ENCODE data around the gene PUSL1.

Gene PUSL1

DNA sequence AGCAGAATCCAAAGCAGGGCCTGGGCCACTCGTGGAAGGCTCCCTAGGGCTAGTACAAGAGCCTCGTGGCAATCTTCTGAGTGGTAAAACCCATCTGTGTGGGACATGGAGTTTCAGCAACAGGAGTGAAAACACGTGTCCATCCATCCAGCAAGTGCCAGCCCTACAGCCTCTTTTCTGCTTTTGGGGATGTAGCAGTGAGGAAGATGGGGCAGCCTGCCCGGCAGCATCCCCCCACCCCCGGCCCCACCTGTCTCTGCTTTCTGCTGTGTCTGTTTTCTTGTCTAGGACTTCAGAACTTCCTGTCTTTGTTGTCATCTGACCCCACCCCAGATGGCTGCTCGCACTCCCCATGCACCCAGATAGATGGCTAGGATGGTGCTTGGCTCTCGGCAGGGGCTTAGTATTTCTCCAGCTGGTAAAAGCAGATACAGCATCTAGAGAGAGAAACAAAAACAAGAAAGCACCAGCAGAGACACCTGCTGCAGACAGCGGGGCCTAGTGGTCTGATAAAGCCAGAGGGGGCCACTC lies 17.7 kb downstream of the PUSL1 start:
- no peak for DNase-seq

DNA sequence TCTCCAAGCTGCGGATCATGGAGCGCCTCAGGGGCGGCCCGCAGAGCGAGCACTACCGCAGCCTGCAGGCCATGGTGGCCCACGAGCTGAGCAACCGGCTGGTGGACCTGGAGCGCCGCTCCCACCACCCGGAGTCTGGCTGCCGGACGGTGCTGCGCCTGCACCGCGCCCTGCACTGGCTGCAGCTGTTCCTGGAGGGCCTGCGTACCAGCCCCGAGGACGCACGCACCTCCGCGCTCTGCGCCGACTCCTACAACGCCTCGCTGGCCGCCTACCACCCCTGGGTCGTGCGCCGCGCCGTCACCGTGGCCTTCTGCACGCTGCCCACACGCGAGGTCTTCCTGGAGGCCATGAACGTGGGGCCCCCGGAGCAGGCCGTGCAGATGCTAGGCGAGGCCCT lies 18.9 kb downstream of the PUSL1 start:
- DNase-seq, result no peak

DNA sequence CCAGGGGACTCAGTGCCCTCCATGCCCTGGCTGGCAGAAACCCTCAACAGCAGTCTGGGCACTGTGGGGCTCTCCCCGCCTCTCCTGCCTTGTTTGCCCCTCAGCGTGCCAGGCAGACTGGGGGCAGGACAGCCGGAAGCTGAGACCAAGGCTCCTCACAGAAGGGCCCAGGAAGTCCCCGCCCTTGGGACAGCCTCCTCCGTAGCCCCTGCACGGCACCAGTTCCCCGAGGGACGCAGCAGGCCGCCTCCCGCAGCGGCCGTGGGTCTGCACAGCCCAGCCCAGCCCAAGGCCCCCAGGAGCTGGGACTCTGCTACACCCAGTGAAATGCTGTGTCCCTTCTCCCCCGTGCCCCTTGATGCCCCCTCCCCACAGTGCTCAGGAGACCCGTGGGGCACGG lies 19.9 kb downstream of the PUSL1 start:
- no peak for DNase-seq

GRCh38 chr1:1329304-1330210 lies 21.2 kb downstream of the PUSL1 start:
- no peak for DNase-seq

DNA sequence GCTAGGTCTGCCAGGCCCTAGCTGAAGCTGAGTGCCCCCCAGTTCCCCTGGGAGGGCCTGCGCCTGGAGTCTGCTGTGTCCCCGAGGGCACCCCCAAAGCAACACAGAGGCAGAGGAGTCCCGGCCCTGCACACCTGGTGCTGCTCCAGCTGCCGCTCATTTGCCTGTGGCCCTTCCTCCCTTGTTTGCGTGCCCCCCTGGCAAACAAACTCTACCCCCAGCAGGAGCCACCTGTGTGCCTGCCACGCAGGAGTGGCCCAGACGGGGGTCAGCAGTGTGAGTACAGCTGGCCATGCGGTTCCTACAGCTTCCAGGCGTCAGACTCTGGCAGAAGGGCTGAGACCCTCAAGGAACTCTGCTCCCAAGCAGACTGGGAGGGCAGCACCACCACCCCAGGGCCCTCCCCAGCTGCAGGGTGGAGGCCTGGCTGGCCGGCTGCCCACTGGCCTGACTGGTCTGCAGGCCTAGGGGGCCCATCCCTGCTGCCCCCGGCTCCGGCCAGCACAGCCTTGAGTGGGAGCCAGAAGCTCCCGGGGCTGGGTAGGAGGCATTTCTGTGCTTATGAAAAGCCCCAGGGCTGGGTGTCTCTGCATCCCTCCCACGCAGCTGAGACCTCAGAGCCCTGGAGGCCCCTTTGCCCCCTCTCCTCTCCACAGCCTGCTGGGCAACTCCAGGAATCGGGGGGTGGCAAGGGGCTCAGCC lies 22.1 kb downstream of the PUSL1 start:
- no peak for DNase-seq

DNA sequence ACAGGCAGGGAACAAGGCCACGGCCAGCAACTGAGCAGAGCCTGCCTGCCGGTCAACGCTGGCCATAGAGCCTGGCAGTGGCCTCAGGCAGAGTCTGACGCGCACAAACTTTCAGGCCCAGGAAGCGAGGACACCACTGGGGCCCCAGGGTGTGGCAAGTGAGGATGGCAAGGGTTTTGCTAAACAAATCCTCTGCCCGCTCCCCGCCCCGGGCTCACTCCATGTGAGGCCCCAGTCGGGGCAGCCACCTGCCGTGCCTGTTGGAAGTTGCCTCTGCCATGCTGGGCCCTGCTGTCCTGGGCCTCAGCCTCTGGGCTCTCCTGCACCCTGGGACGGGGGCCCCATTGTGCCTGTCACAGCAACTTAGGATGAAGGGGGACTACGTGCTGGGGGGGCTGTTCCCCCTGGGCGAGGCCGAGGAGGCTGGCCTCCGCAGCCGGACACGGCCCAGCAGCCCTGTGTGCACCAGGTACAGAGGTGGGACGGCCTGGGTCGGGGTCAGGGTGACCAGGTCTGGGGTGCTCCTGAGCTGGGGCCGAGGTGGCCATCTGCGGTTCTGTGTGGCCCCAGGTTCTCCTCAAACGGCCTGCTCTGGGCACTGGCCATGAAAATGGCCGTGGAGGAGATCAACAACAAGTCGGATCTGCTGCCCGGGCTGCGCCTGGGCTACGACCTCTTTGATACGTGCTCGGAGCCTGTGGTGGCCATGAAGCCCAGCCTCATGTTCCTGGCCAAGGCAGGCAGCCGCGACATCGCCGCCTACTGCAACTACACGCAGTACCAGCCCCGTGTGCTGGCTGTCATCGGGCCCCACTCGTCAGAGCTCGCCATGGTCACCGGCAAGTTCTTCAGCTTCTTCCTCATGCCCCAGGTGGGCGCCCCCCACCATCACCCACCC lies 22.9 kb downstream of the PUSL1 start, which contains the start of gene TAS1R3:
Gene TAS1R3, plus strand, starts transcription at position 213 of the 898 bp plus-strand sequence. Its CDS starts 66 bp downstream, at position 279.
- no peak for DNase-seq

DNA sequence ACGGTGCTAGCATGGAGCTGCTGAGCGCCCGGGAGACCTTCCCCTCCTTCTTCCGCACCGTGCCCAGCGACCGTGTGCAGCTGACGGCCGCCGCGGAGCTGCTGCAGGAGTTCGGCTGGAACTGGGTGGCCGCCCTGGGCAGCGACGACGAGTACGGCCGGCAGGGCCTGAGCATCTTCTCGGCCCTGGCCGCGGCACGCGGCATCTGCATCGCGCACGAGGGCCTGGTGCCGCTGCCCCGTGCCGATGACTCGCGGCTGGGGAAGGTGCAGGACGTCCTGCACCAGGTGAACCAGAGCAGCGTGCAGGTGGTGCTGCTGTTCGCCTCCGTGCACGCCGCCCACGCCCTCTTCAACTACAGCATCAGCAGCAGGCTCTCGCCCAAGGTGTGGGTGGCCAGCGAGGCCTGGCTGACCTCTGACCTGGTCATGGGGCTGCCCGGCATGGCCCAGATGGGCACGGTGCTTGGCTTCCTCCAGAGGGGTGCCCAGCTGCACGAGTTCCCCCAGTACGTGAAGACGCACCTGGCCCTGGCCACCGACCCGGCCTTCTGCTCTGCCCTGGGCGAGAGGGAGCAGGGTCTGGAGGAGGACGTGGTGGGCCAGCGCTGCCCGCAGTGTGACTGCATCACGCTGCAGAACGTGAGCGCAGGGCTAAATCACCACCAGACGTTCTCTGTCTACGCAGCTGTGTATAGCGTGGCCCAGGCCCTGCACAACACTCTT lies 23.8 kb downstream of the PUSL1 start:
- DNase-seq, result no peak

DNA sequence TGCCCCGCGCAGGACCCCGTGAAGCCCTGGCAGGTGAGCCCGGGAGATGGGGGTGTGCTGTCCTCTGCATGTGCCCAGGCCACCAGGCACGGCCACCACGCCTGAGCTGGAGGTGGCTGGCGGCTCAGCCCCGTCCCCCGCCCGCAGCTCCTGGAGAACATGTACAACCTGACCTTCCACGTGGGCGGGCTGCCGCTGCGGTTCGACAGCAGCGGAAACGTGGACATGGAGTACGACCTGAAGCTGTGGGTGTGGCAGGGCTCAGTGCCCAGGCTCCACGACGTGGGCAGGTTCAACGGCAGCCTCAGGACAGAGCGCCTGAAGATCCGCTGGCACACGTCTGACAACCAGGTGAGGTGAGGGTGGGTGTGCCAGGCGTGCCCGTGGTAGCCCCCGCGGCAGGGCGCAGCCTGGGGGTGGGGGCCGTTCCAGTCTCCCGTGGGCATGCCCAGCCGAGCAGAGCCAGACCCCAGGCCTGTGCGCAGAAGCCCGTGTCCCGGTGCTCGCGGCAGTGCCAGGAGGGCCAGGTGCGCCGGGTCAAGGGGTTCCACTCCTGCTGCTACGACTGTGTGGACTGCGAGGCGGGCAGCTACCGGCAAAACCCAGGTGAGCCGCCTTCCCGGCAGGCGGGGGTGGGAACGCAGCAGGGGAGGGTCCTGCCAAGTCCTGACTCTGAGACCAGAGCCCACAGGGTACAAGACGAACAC lies 24.5 kb downstream of the PUSL1 start:
- no peak for DNase-seq

GRCh38 chr1:1333551-1334241 lies 25.3 kb downstream of the PUSL1 start:
- DNase-seq, result no peak

DNA sequence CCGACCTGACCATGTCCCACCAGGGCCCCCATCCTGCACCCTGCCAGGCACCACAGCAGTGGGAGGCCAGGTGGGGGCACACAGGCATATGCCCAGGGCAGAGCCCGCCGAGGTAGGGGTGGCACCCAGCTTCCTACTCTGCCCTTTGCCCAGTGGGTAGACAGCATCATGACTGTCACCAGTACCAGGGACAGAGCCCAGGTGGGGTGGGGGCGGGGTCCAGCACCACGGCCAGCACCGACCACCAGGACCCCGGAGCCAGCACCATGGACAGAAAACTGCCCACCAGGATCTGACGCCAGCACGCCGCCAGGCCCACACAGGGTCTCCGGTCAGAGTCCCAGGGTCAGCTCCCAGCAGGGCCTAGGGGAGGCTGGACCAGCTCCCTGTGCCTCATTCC lies 26.4 kb downstream of the PUSL1 start:
- no peak for DNase-seq

DNA sequence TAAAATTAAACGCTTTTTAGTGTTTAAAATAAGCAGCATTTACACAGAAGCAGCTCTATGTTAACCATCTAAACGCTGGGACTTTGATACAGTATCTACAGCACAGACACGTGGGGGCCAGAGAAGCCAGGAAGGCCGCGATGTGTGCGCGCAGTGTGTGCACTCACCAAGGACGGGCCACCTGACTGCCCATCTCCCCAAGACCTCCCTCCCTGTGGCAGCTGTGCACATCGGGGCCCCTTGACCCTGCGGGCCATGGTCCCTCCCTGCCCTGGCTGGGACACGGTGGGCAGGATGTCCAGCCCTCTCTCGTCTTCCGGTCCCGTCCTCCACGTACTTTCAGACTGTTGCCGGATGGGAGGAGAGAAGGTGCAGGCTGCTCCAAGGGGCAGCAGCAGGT lies 26.9 kb downstream of the PUSL1 start:
- DNase-seq, result no peak

GRCh38 chr1:1335792-1336248 lies 27.4 kb downstream of the PUSL1 start:
- no peak for DNase-seq

- no peak for DNase-seq
Measured at GRCh38 chr1:1336446-1336845, 28.0 kb downstream of the PUSL1 start.

DNA sequence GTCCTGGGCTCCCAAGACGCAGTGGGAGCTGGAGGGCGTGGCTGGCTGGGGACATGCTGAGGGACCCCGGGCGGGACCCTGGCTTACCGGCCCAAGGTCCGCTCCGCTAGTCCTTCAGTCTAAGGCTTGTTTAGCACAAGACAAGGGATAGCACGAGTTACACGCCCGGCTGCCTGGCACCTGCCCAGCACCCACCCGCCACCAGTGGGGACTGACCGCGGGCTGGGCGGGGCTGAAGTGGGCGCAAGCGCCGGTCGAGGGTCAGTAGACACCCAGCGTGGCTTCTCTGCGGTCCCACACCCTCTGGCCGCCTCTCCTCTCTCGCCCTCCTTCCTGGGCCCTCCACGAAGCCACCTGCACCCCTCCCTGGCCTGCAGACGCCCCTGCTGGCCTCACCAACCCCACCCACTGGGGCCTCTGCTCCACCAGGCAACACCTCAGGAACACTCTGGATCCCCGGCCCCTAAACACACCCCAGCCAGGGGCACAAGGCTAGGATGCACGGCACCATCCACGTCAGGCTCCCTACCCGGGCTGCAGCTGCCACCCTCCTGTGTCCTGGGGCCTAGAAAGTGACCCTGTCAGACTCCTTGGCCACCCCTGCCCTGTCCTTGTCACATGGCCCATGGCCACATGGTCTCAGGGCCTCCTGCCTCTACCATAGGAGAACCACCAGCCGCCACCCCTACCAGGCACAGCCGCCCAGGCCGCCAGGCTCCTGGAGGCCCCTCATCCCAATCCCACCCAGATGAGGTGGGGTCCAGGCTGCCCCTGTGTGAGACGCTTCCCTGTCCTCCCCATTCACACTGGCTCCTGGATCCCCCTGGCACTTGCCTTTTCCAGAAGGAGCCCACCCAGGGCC lies 28.8 kb downstream of the PUSL1 start:
- DNase-seq, result no peak

DNA sequence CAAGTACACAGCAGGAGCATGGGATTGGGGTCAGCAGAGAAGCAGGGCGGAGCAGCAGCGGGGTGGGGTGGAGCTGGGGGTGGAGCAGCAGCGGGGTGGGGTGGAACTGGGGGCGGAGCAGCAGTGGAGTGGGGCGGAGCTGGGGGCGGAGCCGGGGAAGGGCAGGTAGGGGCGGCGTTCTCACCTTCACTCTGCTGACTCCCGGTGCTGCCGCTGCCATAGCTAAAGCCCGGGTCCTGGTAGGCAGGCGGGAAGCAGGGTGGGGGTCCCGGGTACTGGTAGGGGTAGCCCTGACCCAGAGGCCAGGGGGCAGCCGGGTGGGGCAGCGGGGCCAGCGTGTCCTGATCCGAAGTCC lies 29.4 kb downstream of the PUSL1 start:
- peak; percentile 36 for DNase-seq

GRCh38 chr1:1338278-1338677 lies 29.9 kb downstream of the PUSL1 start:
- no peak for DNase-seq

DNA sequence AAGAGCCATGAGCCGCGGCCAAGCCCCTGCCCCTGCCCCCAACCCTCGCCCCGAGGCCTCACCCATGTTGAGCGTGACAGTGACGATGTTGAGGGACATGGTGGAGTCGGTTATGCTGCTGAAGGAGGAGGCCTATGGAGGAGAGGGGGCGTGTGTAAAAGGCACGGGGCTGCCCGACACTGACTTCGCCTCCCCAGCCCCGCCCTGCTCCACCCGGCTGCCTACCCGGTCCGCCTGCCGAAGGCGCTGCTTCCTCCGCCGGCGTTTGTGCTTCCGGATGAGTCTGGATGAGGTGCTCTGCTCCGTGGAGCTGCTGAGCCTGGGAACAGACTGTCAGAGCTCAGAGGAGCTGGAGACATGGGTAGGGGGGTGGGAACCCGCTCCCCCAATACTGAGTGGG lies 31.8 kb downstream of the PUSL1 start:
- DNase-seq, result no peak

- no peak for DNase-seq
Measured at GRCh38 chr1:1340791-1341548, 32.6 kb downstream of the PUSL1 start.

DNA sequence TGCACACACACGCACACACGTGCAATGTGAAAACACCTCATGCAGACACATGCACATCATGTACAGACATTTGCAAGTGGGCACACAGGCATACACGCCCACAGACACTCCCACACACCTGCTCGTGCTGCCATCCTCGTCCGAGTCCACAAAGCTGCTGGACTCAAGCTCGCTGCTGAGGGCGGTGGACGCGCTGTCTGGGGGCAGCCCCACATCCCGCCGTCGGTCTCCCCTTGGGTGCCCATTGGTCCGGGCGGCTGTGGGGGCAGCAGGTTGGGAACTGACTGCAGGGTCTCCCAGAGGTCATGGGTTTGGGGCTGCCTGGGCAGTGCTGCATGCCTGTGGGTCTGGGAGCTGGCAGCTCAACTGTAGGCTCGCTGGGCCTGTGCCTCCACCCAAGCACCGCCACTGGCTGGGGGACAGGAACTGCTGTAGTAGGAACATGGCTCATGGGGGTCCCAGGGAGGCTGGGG lies 33.2 kb downstream of the PUSL1 start:
- no peak for DNase-seq
